Stimulated activated CD4-positive, alpha-beta T cell treated with anti-CD3 and anti-CD28 coated beads, Interleukin-2, amount 100 ng/mL, for 4 hours (primary cell): ENCODE data around the gene ELMOD2.
"Not testable (repeated sequence)": the region's sequence is repeated elsewhere in the genome, so short reads cannot be mapped to it uniquely, and the experiment has no call there.

ENCODE experiments used
- DNase-seq: peaks from one replicate; pipeline ENCODE4 v3.0.0-alpha.2; 2020; ENCODE audit warnings: low read depth

ELMOD2 gene, protein sequence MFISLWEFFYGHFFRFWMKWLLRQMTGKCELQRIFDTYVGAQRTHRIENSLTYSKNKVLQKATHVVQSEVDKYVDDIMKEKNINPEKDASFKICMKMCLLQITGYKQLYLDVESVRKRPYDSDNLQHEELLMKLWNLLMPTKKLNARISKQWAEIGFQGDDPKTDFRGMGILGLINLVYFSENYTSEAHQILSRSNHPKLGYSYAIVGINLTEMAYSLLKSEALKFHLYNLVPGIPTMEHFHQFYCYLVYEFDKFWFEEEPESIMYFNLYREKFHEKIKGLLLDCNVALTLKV

DNA sequence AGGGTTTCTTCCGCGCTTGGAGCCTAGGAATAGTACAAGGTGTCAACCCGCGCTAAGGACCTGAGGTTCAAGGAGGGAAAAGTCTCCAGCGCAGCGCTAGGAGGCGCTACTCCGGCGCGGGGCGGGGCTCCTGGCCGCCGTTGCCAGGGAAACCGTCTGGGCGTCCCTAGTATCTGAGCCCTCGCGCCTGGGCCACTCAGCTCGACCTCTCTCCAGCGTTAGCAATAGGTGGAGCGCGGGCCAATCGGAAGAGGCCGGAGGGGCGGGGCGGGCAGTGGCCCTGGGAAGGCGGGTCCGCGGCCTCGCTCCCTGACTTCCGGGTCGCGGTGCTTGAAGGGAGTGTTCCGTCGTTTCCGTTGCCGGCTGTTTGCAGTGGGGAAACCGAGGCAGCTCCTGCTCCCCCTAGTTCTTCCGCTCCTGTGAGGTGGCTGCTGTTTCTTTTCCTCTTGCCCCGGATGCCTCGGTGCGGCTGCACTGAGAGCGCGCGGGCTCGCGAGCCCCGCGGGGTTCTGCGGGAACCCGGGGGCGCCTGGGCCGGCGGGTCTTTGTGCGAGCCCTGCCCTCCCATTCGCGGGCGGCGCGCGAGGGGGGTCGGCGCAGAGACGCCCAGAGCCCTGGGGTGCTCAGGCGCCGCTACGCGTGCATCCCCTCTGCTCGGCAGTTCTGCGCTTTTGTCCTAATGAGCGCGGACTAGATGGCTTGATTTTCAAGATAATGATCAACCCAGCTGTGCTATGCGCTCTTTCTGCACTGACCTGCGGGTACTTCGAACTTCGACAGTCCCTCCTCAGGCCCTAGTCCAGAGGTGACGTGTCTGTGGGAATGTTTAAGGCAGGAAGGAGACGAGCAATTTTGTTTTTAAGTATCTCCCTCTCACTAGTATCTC, at the start of gene ELMOD2:
Gene ELMOD2 (plus strand): TSS at position 312 of the 886 bp plus-strand sequence. CDS start 1,261 bp downstream, outside the sequence.
- DNase-seq: peak; percentile 96

DNA sequence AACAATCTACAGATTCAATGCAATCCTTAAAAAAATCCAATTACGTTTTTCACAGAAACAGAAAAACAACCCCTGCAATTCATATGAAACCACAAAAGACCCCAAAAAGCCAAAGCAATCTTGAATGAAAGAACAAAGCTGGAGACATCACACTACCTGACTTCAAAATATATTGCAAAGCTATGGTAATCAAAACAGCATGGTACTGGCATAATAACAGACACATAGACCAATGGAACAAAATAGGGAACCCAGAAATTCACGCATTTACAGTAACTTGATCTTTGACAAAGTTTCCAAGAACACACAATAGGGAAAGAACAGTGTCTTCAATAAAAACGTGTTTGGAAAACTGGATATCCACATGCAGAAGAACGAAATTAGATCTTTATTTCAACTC, 40.5 kb upstream of the ELMOD2 start:
- DNase-seq: no peak

GRCh38 chr4:140485939-140486338, 38.0 kb upstream of the ELMOD2 start:
- DNase-seq: no peak

DNA sequence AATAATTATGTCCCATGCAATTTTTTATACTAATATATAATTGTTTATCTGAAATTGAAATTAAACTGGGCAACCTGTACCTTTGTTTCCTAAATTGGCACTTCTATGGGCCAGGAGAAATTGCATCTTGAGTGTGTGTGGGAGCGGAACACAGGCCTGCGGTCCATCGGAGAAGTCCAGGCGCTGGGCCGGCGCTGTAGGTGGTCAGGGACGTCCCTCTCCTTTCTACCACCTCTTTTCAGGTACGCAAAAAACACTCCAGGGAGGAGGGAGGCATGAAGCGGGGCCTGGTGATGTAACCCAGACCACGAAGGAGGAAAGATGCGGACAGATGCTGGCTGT, 26.6 kb upstream of the ELMOD2 start:
- DNase-seq: no peak

DNA sequence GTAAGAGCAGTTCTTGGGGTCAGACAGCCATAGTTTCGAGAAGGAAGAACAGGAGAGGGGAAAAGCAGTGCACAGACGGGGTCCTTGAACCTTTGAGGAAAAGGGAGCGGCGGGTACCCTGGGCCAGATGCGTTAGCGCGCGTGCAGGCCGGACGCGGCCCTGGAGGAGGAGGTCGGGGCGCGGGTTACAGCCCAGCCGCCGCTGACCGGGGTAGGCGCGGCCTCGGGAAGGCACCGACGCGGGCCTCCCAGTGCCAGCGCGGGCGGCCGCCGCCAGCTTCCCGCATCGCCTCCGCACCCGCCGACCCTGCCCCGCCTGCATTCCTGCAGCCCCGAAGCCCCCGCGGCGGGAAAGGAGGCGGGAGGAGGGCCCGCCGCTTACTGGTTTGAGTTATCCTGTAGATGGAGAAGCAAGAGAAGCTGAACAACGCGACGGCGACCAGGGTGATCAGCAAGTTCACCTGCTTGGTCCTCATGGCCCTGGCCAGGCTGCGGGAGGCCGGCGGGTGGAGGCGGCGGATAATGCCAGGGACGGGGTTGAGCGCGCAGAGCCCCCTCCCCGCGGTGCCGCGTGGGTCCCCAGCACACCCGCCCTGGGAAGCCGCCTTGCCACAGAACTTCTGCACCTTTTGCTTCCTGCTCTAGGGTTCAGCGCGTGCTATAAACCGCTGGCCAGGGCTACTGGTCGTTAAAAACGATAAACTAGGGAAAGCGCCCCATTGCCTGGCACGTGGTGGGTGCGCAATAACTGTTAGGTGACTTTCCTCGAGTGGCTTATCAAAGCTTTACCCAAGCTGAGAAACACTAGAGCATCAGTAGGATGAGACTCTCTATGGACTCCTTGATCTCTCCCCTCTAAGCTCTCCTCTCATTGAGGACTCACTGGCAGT, 26.0 kb upstream of the ELMOD2 start, which contains the start of gene MGAT4D:
Gene MGAT4D (minus strand): TSS at position 547 of the 890 bp plus-strand sequence. CDS start 71 bp downstream, at position 476.
- DNase-seq: no peak

DNA sequence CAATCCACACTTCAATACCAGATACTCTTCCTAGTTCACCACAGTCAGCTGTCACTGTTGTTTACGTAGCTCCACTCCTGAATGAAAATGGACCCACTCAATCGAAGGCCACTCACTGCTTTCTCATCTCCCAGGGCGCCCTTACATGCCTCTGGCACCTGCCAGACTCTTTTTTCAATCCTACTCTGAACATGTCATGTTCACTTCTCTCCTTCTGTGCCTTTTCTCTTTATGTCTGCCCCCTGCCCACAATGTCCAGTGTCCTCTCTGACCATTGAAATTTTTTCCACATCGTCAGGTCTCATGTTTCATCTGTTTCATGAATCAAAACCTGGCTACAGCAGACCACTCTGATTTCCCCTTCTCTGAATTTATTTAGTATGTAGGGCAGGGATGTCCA, 24.6 kb upstream of the ELMOD2 start:
- DNase-seq: no peak

DNA sequence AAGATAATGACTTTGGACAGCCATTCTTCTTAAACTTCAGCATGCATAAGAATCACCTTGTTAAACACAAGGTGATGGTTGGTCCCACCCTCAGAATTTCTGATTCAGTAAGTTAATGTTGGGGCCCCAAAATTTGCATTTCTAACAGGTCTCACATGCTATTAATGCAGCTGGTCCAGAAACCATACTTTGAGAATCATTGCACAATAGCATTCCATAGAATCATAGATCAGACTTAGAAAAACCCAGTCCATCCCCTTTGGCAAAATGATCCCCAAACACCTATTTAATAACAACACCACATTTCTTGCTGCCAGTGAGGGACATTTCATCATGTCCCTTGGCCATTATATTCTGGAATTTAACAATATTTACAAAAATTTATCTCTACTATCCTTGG, 19.7 kb upstream of the ELMOD2 start:
- no peak for DNase-seq

DNA sequence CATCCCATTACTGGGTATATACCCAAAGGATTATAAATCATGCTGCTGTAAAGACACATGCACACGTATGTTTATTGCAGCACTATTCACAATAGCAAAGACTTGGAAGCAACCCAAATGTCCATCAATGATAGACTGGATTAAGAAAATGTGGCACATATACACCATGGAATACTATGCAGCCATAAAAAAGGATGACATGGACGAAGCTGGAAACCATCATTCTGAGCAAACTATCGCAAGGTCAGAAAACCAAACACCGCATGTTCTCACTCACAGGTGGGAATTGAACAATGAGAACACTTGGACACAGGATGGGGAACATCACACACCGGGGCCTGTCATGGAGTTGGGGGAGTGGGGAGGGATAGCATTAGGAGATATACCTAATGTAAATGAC, 10.2 kb upstream of the ELMOD2 start:
- DNase-seq: not testable (repeated sequence)

GRCh38 chr4:140515423-140515822, 8.5 kb upstream of the ELMOD2 start:
- no peak for DNase-seq

DNA sequence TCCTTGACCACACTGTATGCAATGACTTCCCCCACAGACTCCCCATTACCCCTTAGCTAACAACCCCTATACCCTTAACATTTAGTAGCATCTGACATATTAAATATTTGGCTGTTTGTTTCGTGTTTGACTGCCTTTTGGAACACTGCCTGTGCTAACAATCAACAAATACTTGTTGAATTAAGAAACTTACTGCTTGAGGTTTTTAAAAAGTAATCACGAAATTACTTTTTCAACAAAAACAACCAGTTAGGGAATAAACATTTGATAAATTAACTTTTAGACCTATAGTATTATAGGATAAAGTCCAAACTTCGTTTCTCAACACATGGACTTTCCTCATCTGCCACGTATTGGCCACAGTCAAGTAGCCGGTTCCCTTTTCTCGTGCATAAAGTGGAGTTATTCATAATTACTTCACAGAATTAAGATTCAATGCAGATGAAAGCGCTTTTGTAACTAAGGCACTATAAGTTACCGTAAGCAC, 555 bp upstream of the ELMOD2 start:
- no peak for DNase-seq

- no peak for DNase-seq
Measured at GRCh38 chr4:140529434-140529833, 5.5 kb downstream of the ELMOD2 start.

- no peak for DNase-seq
Measured at GRCh38 chr4:140533951-140534480, 10.0 kb downstream of the ELMOD2 start.

GRCh38 chr4:140556372-140557085, 32.6 kb downstream of the ELMOD2 start:
- DNase-seq: no peak

- DNase-seq: no peak
Measured at GRCh38 chr4:140557831-140558435, 34.0 kb downstream of the ELMOD2 start.

DNA sequence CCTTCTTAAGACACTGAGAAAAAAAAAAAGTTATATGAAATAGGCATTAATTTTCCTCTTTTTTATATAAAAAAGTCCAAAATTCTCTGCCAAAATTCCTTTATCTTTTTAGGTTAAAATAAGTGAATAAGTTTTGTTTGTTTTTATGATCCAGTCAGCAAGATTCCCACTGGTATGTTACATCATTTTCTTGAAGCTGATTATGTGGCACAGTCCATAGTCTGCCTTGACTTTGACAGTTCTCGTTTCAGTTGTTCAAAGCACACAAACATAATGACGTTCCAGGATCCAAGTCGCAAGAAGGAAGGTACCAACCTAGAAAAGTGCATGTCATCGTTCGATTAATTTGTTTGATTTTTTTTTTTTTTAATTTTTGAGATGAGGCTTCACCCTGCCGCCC, 35.7 kb downstream of the ELMOD2 start:
- no peak for DNase-seq

- no peak for DNase-seq
Measured at GRCh38 chr4:140568507-140569306, 44.7 kb downstream of the ELMOD2 start, which contains the start of gene UCP1. Gene UCP1, minus strand, starts transcription at chr4:140568961. Its CDS starts 232 bp downstream, at chr4:140568729.

DNA sequence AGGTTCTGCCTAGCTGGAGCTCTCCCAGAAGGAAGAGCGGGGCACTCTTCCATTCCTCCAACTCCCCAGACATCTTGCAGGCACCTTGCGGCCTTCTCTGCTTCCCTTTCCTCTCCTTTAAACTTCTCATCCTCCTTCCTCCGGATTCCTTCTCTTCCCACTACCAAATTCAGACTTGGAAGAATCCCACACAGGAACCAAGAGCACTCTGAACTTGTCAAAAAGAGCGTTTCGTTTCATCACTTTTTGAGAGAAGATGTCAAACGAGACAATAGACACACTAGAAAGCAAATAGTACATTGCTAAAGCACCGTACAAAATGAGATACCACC, 45.3 kb downstream of the ELMOD2 start:
- no peak for DNase-seq

GRCh38 chr4:140571620-140572019, 47.7 kb downstream of the ELMOD2 start:
- DNase-seq: no peak

DNA sequence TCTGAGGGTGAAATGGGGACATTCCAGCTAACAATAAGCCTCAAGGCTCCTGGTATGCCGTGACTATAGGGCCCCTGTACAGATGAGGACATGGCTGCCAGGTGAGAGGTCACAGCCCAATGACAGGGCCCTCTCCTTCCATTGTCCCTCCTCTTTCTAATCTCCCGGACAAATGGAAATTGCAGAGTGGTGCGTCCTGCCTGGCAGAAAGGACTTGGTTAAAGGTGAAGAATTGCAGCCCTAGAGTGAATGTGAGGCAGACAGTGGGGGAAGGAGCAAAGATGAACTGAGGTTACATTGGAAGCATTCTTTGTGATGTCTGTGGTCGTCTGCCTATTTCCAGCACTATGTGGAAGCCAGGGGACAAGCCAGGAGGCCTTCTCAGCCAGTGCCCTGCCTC, 51.5 kb downstream of the ELMOD2 start:
- no peak for DNase-seq

- no peak for DNase-seq
Measured at GRCh38 chr4:140579278-140579677, 55.3 kb downstream of the ELMOD2 start.
